HG02938 (cell line): ENCODE data around the gene TRPV2.
"Not testable (repeated sequence)": the region's sequence is repeated elsewhere in the genome, so short reads cannot be mapped to it uniquely, and the experiment has no call there.

ENCODE experiments used
- ATAC-seq: cut with Tn5 transposase; IDR thresholded peaks from one replicate; pipeline ENCODE4 v1.9.1; 2021; ENCODE audit warnings: mild to moderate bottlenecking, moderate library complexity; ENCODE audit not compliant: unreplicated experiment

TRPV2 gene

GRCh38 chr17:16452268-16452667 lies 36.9 kb downstream of the TRPV2 start:
- ATAC-seq, result not testable (repeated sequence)

GRCh38 chr17:16453493-16453851 lies 38.1 kb downstream of the TRPV2 start:
- ATAC-seq, result no peak

DNA sequence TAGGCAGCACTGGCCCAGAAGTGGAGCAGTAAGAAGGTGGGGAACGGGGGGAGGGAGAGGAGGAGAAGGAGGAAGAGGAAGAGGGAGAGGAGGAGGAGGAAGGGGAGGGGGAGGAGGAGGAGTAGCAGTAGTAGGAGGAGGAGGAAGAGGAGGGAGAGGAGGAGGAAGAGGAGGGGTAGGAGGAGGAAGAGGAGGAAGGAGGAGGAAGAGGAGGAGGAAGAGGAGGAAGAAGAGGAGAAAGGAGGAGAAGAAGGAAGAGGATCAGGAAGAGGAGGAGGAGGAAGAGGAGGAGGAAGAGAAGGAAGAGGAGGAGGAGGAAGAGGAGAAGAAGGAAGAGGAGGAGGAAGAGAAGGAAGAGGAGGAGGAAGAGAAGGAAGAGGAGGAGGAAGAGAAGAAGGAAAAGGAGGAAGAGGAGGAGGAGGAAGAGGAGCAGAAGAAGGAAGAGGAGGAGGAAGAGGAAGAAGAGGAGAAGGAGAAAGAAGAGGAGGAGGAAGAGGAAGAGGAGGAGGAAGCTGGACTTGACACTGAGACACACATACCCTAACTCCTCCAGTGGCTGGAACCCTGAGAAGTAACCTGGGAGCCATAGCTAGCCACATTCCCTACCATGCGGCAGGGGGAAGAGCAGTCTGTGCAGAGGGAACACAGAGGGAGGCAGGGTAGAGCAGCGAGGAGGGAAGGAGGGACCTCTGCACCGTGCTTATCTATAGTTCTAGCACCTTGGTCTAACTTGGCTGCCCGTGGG lies 40.8 kb downstream of the TRPV2 start:
- no peak for ATAC-seq

DNA sequence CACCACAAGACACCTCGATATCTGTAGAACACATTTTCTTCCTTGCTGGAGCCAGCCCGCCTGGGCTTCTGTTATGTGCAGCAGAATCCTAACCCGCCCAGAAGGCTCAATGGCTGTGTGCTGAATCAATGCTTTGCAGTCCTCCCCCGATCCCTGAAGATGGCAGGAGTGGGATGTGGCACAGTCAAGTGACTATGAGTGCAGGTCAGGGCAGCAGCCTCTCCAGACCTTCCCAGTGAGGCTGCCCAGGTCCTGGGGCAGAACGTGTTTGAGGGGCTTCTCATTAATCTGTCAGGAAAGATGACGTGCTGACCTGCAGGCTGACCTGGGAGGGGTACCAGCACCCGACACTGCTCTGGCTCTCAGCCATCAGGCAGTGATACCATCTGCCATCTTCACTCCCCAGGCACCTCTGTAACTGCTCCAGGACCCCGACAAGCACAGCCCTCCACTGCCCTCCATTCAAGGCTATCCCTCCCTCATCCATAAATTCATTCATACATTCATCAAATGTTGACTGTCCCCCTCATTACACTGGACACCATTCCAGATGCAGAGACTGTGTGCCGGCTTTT lies 41.5 kb downstream of the TRPV2 start:
- ATAC-seq, result no peak

- ATAC-seq, result no peak
Measured at GRCh38 chr17:16459271-16459670, 43.9 kb downstream of the TRPV2 start.

GRCh38 chr17:16459855-16460550 lies 44.6 kb downstream of the TRPV2 start:
- ATAC-seq, result no peak

GRCh38 chr17:16460796-16461605 lies 45.6 kb downstream of the TRPV2 start:
- ATAC-seq, result no peak

GRCh38 chr17:16461606-16461866 lies 46.2 kb downstream of the TRPV2 start:
- no peak for ATAC-seq

GRCh38 chr17:16462070-16462864 lies 46.9 kb downstream of the TRPV2 start:
- no peak for ATAC-seq

DNA sequence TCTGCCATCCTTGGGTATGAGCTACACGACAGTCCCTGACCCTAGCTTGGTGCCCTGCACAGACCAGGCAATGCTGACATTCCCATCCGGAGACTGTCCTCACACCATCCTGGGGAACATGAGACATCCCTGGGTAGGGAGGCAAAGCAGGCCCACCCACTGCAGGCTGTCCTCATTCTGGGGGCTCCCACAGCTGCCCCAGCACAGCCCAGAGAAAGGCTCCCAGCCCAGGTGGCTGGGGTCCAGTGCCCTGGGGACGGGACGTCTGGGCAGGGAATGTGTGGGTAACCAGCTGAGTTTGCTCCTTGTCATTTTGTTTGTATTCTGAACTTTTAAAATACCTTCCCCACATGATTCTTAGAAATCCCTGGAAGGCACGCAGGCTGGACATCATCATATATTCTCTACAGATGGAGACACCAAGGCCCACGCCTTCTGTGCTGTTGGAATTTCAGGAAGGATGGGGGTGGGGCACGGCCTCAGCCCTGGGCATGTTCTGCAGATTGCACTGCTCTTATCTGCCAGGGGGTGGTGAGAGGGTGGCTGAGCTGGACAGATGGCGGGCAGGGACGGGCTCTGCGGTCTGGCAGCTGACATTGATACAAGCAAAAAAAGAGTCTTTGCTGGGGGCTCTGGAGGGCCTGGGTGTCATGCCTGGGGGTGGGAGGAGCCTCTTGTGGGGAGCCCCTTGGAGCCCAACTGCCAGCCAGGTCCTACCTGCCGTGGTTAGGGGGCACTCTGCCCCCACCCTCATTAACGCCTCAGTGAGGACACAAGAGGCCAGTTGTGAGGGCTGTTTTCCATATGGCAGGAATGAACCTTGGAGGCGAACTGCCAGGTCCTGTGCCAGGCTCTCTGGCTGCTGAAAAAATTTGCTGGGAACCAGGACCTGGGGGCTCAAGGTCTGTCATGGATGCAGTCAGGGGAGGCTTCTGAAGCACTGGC lies 48.3 kb downstream of the TRPV2 start:
- no peak for ATAC-seq

DNA sequence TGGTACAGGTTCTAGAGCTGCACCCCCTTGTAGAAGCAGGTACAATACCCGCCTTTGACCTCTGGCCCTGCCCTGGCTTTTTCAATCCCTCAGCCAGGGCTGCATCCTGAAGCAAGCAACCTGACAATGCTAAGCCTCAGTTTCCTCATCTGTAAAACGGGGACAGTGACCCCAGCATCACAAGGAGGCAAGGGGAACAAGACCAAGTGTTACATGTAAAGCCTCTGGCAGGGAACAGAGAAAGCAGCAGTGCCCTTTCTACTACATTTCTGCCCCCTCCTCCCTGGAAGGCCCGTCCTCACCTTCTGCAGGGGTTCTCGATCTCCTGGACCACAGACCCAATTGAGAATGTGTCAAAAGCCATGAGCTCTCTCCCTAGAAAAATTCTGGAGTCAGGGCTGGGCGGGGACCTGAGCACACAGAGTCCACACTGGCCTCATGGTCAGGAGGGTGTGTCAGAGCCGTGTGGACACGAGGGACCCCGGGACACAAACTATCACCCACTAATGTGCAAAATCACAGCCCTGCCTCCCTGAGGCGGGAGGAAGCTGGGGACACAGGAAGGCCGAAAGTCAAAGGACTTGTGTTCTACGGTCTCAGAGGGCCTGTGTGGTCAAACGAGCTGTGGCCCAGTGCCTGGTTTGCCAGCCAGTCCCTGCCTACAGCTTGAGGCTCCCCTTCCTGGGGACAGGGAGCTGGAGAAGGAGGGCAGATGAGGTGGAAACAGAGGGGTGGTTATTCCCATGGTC lies 49.1 kb downstream of the TRPV2 start:
- no peak for ATAC-seq

DNA sequence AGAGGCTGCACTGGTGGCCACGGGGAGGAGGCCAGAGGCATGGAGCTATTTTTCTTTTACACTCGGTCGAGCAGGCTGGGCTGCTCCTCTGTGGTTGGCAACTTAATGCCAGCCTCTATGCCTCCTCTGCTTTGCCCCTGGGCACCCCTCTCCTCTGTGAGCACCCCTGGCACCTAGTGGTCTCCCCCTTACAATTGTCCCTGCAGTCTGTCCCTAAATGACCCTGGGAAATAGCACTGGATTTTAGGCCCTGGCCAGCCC lies 49.6 kb downstream of the TRPV2 start:
- ATAC-seq, result no peak

GRCh38 chr17:16465861-16466338 lies 50.5 kb downstream of the TRPV2 start:
- ATAC-seq, result no peak

DNA sequence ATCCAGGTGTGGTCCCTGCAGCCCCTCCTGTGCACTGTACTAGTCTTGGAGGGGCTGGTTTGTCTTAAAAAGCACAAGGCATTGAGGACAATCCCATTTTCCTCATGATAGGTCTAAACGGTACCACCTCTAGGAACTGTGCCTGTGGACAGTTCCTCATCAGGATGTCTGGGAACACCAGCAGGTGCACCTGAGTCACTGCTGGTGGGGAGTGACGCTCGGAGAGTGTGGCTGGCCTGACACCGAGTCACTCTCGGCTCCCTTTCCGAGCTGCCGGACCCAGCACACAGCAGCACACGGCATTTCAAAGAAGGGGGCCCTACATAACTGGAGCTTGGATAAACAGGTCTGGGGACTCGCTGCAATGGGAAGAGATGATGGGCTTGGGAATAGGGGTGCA lies 51.0 kb downstream of the TRPV2 start:
- no peak for ATAC-seq

DNA sequence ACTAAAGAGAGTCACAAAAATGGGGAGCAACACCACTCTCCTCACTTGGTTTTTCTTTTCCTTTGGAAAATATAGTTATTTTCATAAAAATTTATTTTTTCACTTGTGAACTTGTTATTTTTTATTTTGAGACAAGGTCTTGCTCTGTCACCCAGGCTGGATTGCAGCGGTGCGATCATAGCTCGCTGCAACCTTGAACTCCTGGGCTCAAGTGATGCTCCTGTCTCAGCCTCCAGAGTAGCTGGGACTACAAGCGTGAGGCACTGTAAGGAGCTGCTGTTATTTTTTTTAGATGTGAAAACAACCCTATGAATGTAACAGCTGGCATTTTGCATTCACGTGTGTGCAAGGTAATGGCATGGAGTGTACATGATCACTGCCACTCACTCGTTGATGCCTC lies 51.7 kb downstream of the TRPV2 start:
- no peak for ATAC-seq

GRCh38 chr17:16467886-16468285 lies 52.5 kb downstream of the TRPV2 start:
- ATAC-seq, result no peak

DNA sequence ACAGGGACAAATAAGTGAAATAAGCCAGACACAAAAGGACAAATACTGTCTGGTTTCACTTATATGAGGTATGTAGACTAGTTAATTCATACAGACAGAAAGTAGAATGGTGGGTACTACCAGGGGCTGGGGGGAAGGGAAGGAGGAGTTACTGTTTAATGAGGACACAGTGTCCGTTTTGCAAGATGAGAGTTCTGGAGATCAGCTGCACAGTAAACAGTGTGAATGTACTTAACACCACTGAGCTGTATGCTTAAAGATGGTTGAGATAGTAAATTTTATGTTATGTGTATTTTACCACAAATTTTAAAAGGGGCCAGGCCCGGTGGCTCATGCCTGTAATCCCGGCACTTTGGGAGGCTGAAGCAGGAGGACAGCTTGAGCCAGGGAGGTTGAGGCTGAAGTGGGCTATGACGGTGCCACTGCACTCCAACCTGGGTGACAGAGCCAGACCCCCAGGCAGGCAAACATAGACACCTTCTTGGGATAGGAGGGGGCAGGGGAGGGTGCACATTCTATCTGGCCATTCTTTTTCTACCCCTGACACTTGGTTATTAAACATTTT lies 53.1 kb downstream of the TRPV2 start:
- ATAC-seq, result no peak

DNA sequence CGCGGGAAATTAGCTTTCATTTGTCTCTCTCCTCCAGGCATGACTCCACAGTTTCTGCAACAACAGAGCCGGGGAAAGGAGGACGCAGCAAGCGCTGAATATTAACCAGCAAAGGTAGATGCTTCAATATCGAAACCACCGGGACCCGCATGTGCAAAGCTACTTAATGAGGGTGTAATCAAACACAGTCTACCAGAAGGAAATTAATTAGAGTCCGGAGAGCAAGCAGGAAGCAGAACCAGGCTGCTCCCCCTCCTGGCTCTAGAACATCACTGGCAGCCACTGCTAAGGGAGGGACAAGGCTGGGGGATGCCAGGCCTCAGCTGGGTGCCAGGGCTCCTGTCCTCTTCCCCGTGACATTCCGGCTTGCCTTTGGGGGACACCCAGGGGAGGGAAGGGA lies 54.9 kb downstream of the TRPV2 start:
- no peak for ATAC-seq

DNA sequence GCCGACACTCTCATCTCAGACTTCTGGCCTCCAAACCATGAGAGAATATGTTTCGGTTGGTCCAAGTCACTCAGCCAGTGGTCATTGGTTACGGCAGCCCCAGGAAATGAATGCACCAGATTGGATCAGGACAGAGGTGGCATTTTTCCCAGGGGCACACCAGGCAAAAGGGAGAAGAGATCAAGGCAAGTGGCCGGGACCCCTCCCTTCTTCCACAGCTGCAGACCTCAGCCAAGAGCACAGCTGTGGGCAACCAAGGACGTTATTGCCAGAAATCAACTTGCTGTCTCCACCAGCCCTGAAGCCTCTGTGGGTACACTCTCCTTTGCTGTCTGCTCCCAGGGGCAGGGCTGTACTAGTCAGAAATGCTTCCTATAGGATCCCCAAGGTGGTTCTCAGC lies 55.9 kb downstream of the TRPV2 start:
- no peak for ATAC-seq
